Smooth muscle cell (in vitro differentiated cells): ENCODE measurements around the gene ADGRA1. TPM values are rescaled to one million over a fixed set of nuclear protein-coding genes. Genes with fewer than 3 reads are reported as not detected.
"Not testable (repeated sequence)": the region's sequence is repeated elsewhere in the genome, so short reads cannot be mapped to it uniquely, and the experiment has no call there.

Source experiments
- DNase-seq: peaks from one replicate; lab custom pipeline; 2025; ENCODE audit not compliant: unreplicated experiment; lab: John Stamatoyannopoulos, UW
- H2AFZ ChIP-seq: fragments of 200-600 bp; sonication (generic); 2 replicates; pipeline ENCODE4 v1.6.0; 2016; ENCODE audit warnings: antibody characterized with exemption, low read depth, mild to moderate bottlenecking
- H3F3A ChIP-seq: fragments of 200-600 bp; sonication (generic); 2 replicates; pipeline ENCODE4 v1.6.0; 2017; ENCODE audit warnings: antibody characterized with exemption, low read depth
- H3K27ac ChIP-seq: fragments of 200-600 bp; sonication (generic); 2 replicates; pipeline ENCODE4 v1.5.1; 2016; ENCODE audit warnings: low read depth, mild to moderate bottlenecking
- H3K27me3 ChIP-seq: fragments of 200-600 bp; sonication (generic); 2 replicates; pipeline ENCODE4 v1.6.1; 2016; ENCODE audit warnings: low read depth, mild to moderate bottlenecking
- H3K36me3 ChIP-seq: fragments of 200-600 bp; sonication (generic); 2 replicates; pipeline ENCODE4 v1.5.1; 2016; ENCODE audit warnings: low read depth
- H3K4me1 ChIP-seq: fragments of 200-600 bp; sonication (generic); 2 replicates; pipeline ENCODE4 v1.5.1; 2016; ENCODE audit warnings: low read depth
- H3K4me2 ChIP-seq: fragments of 200-600 bp; sonication (generic); 2 replicates; pipeline ENCODE4 v1.6.0; 2016; ENCODE audit warnings: mild to moderate bottlenecking
- H3K4me3 ChIP-seq: fragments of 200-600 bp; sonication (generic); 2 replicates; pipeline ENCODE4 v1.5.1; 2016; ENCODE audit warnings: mild to moderate bottlenecking
- H3K79me2 ChIP-seq: fragments of 200-600 bp; sonication (generic); 2 replicates; pipeline ENCODE4 v1.6.0; 2016; ENCODE audit warnings: low read depth, mild to moderate bottlenecking
- H3K9ac ChIP-seq: fragments of 200-600 bp; sonication (generic); 2 replicates; pipeline ENCODE4 v1.6.0; 2016; ENCODE audit warnings: low read depth
- H3K9me3 ChIP-seq: fragments of 200-600 bp; sonication (generic); replicated peaks from 2 replicates; pipeline ENCODE4 v1.5.1; 2016; ENCODE audit warnings: low read depth
- H4K20me1 ChIP-seq: fragments of 200-600 bp; sonication (generic); 2 replicates; pipeline ENCODE4 v1.6.0; 2016; ENCODE audit warnings: low read depth
- WGBS: methylation state at CpG from one replicate; pipeline ENCODE4 v1.1.7; 2016; ENCODE audit warnings: low lambda C conversion rate; 5-methylcytosine and 5-hydroxymethylcytosine counted together
- polyA plus RNA-seq: library from polyadenylated mRNA; unstranded; fragments of >200 nt; fragmentation: Nextera tagmentation; extraction: Ambion mirVana; gene quantifications from 2 replicates; pipeline ENCODE4 v1.2.1, GENCODE V29; 2016
- total RNA-seq: library from RNA; depleted of rRNA; stranded (reverse); fragments of >200 nt; gene quantifications from 2 replicates; pipeline ENCODE4 v1.2.3, GENCODE V29; 2014
- TF ChIP-seq, protein P1 (sequence below): fragments of 200-600 bp; sonication (generic); IDR thresholded peaks from 2 replicates; pipeline ENCODE4 v1.5.1; 2017; ENCODE audit warnings: borderline replicate concordance, mild to moderate bottlenecking, antibody characterized with exemption; ENCODE audit not compliant: insufficient read depth, poor library complexity, severe bottlenecking

ADGRA1 gene
- total and polyA plus RNA-seq, 2 experiments from 2014 or later = not detected

DNA sequence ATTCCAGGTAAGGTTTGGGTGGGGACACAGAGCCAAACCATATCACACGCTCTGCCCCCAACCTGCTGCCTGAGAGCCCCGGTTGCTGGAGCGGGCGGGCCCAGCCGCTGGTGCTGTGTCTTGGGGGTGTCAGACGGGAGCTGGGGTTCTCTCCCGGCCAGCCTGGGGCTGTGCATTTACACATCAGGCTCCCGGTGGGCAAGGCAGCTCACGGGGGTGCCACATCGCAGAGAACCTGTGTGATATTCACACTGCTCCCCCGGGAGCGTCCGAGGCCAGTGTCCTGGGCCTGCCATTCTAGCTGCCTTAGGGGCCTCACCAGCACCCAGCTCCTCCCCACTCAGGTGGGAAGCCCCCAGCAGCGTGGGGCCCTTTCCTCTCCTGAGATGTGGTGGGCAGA, 35.6 kb upstream of the ADGRA1 start:
- Histone ChIP-seq H3K27ac (no peak overlapping the region), H3K4me2 (no peak overlapping the region), H3F3A (no peaks in the 10 kb centered on the region), H3K4me1 (no peaks in the 10 kb centered on the region), H3K9me3 (no peaks in the 10 kb centered on the region), H3K27me3 (no peaks in the 10 kb centered on the region), H4K20me1 (no peaks in the 10 kb centered on the region), H3K9ac (no peak overlapping the region), H3K36me3 (no peaks in the 10 kb centered on the region), H2AFZ (no peak overlapping the region), H3K79me2 (no peaks in the 10 kb centered on the region), H3K4me3 (no peak overlapping the region)
- TF ChIP-seq, protein P1, sequence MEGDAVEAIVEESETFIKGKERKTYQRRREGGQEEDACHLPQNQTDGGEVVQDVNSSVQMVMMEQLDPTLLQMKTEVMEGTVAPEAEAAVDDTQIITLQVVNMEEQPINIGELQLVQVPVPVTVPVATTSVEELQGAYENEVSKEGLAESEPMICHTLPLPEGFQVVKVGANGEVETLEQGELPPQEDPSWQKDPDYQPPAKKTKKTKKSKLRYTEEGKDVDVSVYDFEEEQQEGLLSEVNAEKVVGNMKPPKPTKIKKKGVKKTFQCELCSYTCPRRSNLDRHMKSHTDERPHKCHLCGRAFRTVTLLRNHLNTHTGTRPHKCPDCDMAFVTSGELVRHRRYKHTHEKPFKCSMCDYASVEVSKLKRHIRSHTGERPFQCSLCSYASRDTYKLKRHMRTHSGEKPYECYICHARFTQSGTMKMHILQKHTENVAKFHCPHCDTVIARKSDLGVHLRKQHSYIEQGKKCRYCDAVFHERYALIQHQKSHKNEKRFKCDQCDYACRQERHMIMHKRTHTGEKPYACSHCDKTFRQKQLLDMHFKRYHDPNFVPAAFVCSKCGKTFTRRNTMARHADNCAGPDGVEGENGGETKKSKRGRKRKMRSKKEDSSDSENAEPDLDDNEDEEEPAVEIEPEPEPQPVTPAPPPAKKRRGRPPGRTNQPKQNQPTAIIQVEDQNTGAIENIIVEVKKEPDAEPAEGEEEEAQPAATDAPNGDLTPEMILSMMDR = no peak
- no peak for DNase-seq
- WGBS = 90% methylated on average over 14 of the region's 14 CpGs

DNA sequence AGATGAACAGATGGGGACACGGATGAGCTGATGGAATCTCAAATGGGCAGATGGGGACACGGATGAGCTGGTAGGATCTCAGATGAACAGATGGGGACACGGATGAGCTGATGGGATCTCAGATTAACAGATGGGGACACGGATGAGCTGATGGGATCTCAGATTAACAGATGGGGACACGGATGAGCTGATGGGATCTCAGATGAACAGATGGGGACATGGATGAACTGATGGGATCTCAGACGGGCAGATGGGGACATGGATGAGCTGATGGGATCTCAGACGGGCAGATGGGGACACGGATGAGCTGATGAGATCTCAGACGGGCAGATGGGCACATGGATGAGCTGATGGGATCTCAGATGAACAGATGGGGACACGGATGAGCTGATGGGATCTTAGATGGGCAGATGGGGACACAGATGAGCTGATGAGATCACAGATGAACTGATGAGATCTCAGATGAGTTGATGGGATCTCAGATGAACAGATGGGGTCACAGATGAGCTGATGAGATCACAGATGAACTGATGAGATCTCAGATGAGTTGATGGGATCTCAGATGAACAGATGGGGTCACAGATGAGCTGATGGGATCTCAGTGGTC, 34.1 kb upstream of the ADGRA1 start:
- H3K27me3 ChIP-seq, H3K9ac ChIP-seq, H3K9me3 ChIP-seq, H3K79me2 ChIP-seq, H2AFZ ChIP-seq, H3F3A ChIP-seq, H3K27ac ChIP-seq, DNase-seq, H3K4me3 ChIP-seq, H3K4me2 ChIP-seq, H3K4me1 ChIP-seq, H4K20me1 ChIP-seq, H3K36me3 ChIP-seq: not testable (repeated sequence)
- 91% methylated on average over 10 of the region's 10 CpGs for WGBS

DNA sequence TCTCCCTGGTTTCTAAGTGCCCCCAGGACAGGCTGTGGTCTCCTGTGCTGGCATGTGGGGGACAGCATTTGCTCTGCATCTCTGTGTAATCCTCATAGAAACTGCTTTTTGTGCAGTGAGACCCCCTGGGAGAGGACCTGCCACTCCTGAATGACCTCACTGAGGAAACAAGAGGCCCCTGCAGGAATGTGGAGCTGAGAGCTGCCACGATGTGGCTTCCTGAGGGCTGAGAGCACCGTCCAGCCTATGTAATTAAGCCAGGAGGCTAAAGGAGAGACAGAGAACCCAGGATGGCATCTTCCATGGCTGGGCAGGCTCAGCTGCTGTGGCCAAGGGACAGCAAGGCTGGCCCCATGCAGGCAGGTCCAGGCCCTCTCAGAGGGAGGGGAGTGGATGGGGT, 32.3 kb upstream of the ADGRA1 start:
- no peak overlapping the region for H3K9ac ChIP-seq
- H3K4me2 ChIP-seq = no peak overlapping the region
- no peak overlapping the region for H3K4me3 ChIP-seq
- no peak overlapping the region for H3K27ac ChIP-seq
- H3K79me2 ChIP-seq = no peaks in the 10 kb centered on the region
- no peak for DNase-seq
- no peaks in the 10 kb centered on the region for H4K20me1 ChIP-seq
- TF ChIP-seq, protein P1 = no peak
- H3K9me3 ChIP-seq = no peaks in the 10 kb centered on the region
- 50% methylated on average over 2 of the region's 2 CpGs for WGBS
- H3K36me3 ChIP-seq = no peaks in the 10 kb centered on the region
- no peak overlapping the region for H2AFZ ChIP-seq
- H3K4me1 ChIP-seq = no peaks in the 10 kb centered on the region
- H3F3A ChIP-seq = no peaks in the 10 kb centered on the region
- H3K27me3 ChIP-seq = no peaks in the 10 kb centered on the region

DNA sequence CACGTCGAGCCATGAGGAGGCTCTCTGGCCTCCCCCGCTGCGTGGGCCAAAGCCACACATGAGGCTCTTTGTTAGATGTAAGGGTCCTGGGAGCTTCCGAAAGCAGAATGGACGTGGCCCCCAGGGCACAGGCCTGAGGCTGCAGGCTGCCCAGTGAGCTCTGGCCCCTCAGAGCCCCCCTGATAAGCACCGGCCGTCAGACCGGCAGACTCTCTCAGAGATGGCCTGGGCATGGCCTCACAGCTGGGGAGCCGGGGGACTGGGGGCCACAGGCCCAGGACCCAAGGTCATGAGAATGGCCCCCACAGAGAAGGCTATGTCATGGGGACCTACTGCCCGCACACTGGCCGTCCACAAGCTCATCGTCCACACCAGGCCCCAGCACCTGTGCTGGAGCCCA, 31.7 kb upstream of the ADGRA1 start:
- 94% methylated on average over 12 of the region's 13 CpGs for whole genome bisulfite sequencing
- Histone ChIP-seq H3F3A (no peaks in the 10 kb centered on the region), H4K20me1 (no peaks in the 10 kb centered on the region), H2AFZ (no peak overlapping the region), H3K4me2 (no peak overlapping the region), H3K9me3 (no peaks in the 10 kb centered on the region), H3K27ac (no peak overlapping the region), H3K9ac (no peak overlapping the region), H3K4me3 (no peak overlapping the region), H3K4me1 (no peaks in the 10 kb centered on the region), H3K36me3 (no peaks in the 10 kb centered on the region), H3K79me2 (no peaks in the 10 kb centered on the region), H3K27me3 (no peaks in the 10 kb centered on the region)
- DNase-seq = no peak
- TF ChIP-seq, protein P1 = no peak
